Measurements from ENCODE around the gene RFC2. TPM values are rescaled to one million over a fixed set of nuclear protein-coding genes. Genes with fewer than 3 reads are reported as not detected.

Gene RFC2
- total and polyA plus RNA-seq, 10 of the 15 experiments (the other 5 are each of a cell fraction or from before 2014, with no cell fraction given), result 25.8 to 145 (median 90.9) TPM

DNA sequence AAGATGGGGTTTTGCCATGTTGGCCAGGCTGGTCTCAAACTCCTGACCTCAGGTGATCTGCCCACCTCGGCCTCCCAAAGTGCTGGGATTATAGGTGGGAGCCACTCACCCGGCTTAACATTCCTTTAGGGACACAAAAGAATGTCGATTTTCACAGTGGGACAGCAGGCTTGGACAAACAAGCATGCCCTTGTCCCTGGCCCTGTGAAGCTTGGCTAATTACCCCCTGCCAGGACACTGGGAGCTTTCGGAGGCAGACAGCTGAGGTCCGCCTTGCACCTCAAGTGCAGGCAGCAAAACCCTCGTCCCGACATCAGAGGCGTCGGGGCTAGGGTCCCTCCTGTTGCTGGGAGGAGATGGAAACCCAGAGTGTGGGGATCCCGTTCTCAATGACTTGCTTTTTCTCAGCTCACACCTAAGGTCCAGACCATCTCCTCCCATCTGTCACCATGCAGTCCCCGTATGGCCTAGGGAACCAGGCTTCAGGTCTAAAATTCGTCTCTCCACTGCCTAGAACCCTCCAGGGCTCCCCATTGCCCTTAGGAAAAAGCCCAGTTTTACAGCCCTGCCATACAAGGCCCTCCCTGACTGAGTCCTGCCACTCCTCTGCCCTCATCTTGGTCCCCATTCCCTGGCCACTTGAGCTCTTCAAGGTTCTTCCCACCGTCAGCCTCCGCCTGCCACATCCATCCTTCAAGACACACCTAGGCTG, 28.7 kb upstream of the RFC2 start (continued):
- TF ChIP-seq CBX3 (IDR thresholded peaks at IDR 0.05; ENCODE audit: borderline replicate concordance, low read depth) (no peak), ZNF384 (IDR thresholded peaks at IDR 0.05; ENCODE audit: borderline replicate concordance, low read depth, low read length) (no peak)

DNA sequence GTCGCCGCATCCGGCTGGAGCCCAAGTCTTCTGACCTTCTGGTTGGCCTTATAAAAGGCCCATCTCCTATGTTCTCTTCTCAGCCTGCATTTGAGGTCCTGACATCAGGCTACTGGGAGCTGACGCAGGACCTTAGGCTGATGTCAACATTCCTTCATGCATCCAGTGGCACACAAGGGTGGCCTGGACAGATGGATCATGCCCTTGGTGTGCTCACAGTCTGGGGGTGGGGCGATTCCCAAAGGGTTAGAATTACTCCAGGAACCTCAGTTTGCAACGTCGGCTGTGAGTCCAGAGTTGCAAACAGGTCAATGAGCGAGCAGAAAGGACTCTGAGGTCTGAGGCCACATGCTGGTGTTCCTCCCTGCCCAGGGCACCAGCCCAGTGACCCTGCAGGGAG, 26.8 kb upstream of the RFC2 start:
- FAIRE-seq (no peak), ATAC-seq (no peak), DNase-seq (ENCODE audit: low read depth, low spot score) (no peak)
- Histone ChIP-seq H3K9ac (ENCODE audit: control insufficient read depth, insufficient read depth, low read length) (no peak overlapping the region), H3K79me2 (ENCODE audit: control insufficient read depth, insufficient read depth, low read length) (peaks cover 3% of the 10 kb centered on the region), H3K27me3 (replicated peaks in 1 of 2; ENCODE audit: control insufficient read depth in 2 of 2, insufficient read depth in 2 of 2, low read length in 1 of 2) (no peaks in the 10 kb centered on the region), H4K20me1 (ENCODE audit: control insufficient read depth, insufficient read depth) (no peaks in the 10 kb centered on the region), H3K4me2 (ENCODE audit: control insufficient read depth, insufficient read depth) (no peak overlapping the region), H2AFZ (ENCODE audit: control insufficient read depth, low read depth, low read length) (no peak overlapping the region), H3K27ac (ENCODE audit: control insufficient read depth, insufficient read depth) (no peak overlapping the region), H3K36me3 (ENCODE audit: control insufficient read depth in 2 of 2, insufficient read depth in 2 of 2, low read length in 1 of 2) (no peaks in the 10 kb centered on the region), H3K4me1 (ENCODE audit: control insufficient read depth, insufficient read depth, low read length) (peaks cover 33% of the 10 kb centered on the region), H3K4me3 (no peak overlapping the region), H3K9me3 (replicated peaks; ENCODE audit: control insufficient read depth, insufficient read depth, low read length) (no peaks in the 10 kb centered on the region)
- in situ Hi-C loops (cut with MboI) (no loop called here), intact Hi-C loops (cut with micrococcal nuclease; ENCODE audit: unreplicated experiment) (loop anchor here (10.0 kb wide), 2 partner anchors 114 to 384 kb away; no protein-coding TSS in a partner anchor)
- TF ChIP-seq POLR2AphosphoS2 (IDR thresholded peaks at IDR 0.05; ENCODE audit: low read depth, low read length) (no peak), STAT3 (IDR thresholded peaks at IDR 0.05; ENCODE audit: low read depth, low read length) (no peak), IKZF1 (conservative IDR thresholded peaks at IDR 0.05) (no peak), MYC (IDR thresholded peaks at IDR 0.05; ENCODE audit: insufficient read depth, insufficient read length, insufficient replicate concordance, low read length, severe bottlenecking) (no peak), YBX1 (IDR thresholded peaks at IDR 0.05) (no peak), ZNF687 (IDR thresholded peaks at IDR 0.05) (no peak), BHLHE40 (IDR thresholded peaks at IDR 0.05; ENCODE audit: borderline replicate concordance in 1 of 2, low read depth in 2 of 2, low read length in 1 of 2) (no peak), GABPA (IDR thresholded peaks at IDR 0.05; ENCODE audit: low read depth) (no peak), HCFC1 (IDR thresholded peaks at IDR 0.05; ENCODE audit: low read length) (no peak), SRF (IDR thresholded peaks at IDR 0.05; ENCODE audit: low read depth in 2 of 2, low read length in 2 of 2) (no peak), SIN3A (IDR thresholded peaks at IDR 0.05; ENCODE audit: low read depth, low read length) (no peak), ZSCAN29 (IDR thresholded peaks at IDR 0.05) (no peak), CEBPB (IDR thresholded peaks at IDR 0.05; ENCODE audit: borderline replicate concordance in 1 of 2, low read depth in 2 of 2, low read length in 2 of 2) (no peak)
- TF ChIP-seq, protein P1, sequence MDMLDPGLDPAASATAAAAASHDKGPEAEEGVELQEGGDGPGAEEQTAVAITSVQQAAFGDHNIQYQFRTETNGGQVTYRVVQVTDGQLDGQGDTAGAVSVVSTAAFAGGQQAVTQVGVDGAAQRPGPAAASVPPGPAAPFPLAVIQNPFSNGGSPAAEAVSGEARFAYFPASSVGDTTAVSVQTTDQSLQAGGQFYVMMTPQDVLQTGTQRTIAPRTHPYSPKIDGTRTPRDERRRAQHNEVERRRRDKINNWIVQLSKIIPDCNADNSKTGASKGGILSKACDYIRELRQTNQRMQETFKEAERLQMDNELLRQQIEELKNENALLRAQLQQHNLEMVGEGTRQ (IDR thresholded peaks at IDR 0.05; ENCODE audit: borderline replicate concordance, low read depth, low read length), result no peak
- ChIA-PET POLR2A (interaction anchor here (0.6 to 1.8 kb wide), 4 partner anchors 11 to 1186 kb away, joined by 3 to 5 read pairs (median 3); no protein-coding TSS in a partner anchor), RAD21 (ENCODE audit: unreplicated experiment) (interaction anchor here (0.7 to 3.5 kb wide), 4 partner anchors 8 to 120 kb away, joined by 3 to 11 read pairs (median 6); no protein-coding TSS in a partner anchor), SMC1A (ENCODE audit: uncharacterized antibody, unreplicated experiment) (interaction anchor here (1.3 to 2.4 kb wide), 3 partner anchors 9 to 120 kb away, joined by 3 to 7 read pairs (median 6); no protein-coding TSS in a partner anchor), CTCF (interaction anchor here (2.2 to 2.8 kb wide), 2 partner anchors 75 to 120 kb away, joined by 9 to 11 read pairs; no protein-coding TSS in a partner anchor)
- WGBS (ENCODE audit: insufficient coverage, insufficient replicate concordance, low lambda C conversion rate, missing lambda C conversion rate), result 92% methylated on average over 8 of the region's 8 CpGs
- BruUV-seq (replicated peaks), result no TSS peak
